ENCODE data around the gene RAD54L.

- TF ChIP-seq EZH2 (IDR thresholded peaks at IDR 0.05; ENCODE audit: insufficient read depth, poor library complexity, severe bottlenecking), result no peak
- no peak for TF ChIP-seq EZH2phosphoT487 (IDR thresholded peaks at IDR 0.05; ENCODE audit: insufficient read depth, low read depth)
Observed at GRCh38 chr1:46298387-46298786, 50.8 kb downstream of the RAD54L start.

Measured in GM23248 (cell line).